ENCODE measurements around the gene HADHB. TPM values are rescaled to one million over a fixed set of nuclear protein-coding genes. Genes with fewer than 3 reads are reported as not detected.

HADHB gene
- total and polyA plus RNA-seq, 2 of the 13 experiments (the other 11 are each of a cell fraction or from before 2014, with no cell fraction given): 112 to 238 TPM

GRCh38 chr2:26313446-26313845 lies 68.7 kb downstream of the HADHB start:
- Histone ChIP-seq H3K4me2 (ENCODE audit: low read depth, low read length) (no peak overlapping the region), H3K36me3 (replicated peaks in 1 of 2; ENCODE audit: control insufficient read depth in 1 of 2, insufficient read depth in 2 of 2, low read length in 2 of 2) (no peaks in the 10 kb centered on the region), H2AFZ (ENCODE audit: low read length) (no peak overlapping the region), H3K27me3 (ENCODE audit: control insufficient read depth in 1 of 2, insufficient read depth in 2 of 2, low read length in 2 of 2) (peaks cover 12 to 79% of the 10 kb centered on the region in 2 experiments; a peak in 4 of 5 replicates), H3K9me3 (ENCODE audit: low read length) (no peaks in the 10 kb centered on the region), H3K4me1 (ENCODE audit: insufficient read depth, low read length) (no peaks in the 10 kb centered on the region), H3K27ac (ENCODE audit: extremely low read length, insufficient read depth, low read length) (no peak overlapping the region), H3K79me2 (ENCODE audit: insufficient read depth, low read length) (no peaks in the 10 kb centered on the region), H3K9ac (ENCODE audit: insufficient read depth, low read depth, low read length) (no peak overlapping the region), H4K20me1 (ENCODE audit: insufficient read depth, low read length) (no peaks in the 10 kb centered on the region), H3K4me3 (replicated peaks in 1 of 3; ENCODE audit: insufficient read depth in 1 of 3, low read depth in 2 of 3, low read length in 3 of 3) (no peak overlapping the region)
- 50% methylated on average over 12 of the region's 12 CpGs for WGBS (ENCODE audit: low lambda C conversion rate)
- BruUV-seq (replicated peaks): no TSS peak
- ChIA-PET CTCF (ENCODE audit: low intra/inter-chr PET ratio, low total read pairs) (no interaction called here), POLR2A (no interaction called here)
- ATAC-seq (no peak), DNase-seq (ENCODE audit: low spot score) (no peak), FAIRE-seq (no peak)
- intact Hi-C loops (cut with micrococcal nuclease; ENCODE audit: unreplicated experiment) (no loop called here), in situ Hi-C loops (cut with HindIII; ENCODE audit: extremely low pct_ligation_motif_present, low pct_unique_long_range_greater_than_20kb) (no loop called here)
- TF ChIP-seq HNF1B (CRISPR knock-in tag; IDR thresholded peaks at IDR 0.05) (no peak), HDAC1 (CRISPR knock-in tag; IDR thresholded peaks at IDR 0.05) (no peak), SIX1 (CRISPR knock-in tag; IDR thresholded peaks at IDR 0.05; ENCODE audit: borderline replicate concordance) (no peak), TRIM22 (IDR thresholded peaks at IDR 0.05) (no peak), TSC22D2 (CRISPR knock-in tag; IDR thresholded peaks at IDR 0.05; ENCODE audit: borderline replicate concordance) (no peak), MED1 (CRISPR knock-in tag; IDR thresholded peaks at IDR 0.05) (no peak), SIN3B (IDR thresholded peaks at IDR 0.05; ENCODE audit: low read length) (no peak), NFATC3 (CRISPR knock-in tag; IDR thresholded peaks at IDR 0.05) (no peak), ZNF460 (CRISPR knock-in tag; IDR thresholded peaks at IDR 0.05; ENCODE audit: borderline replicate concordance) (no peak), HOXA5 (CRISPR knock-in tag; IDR thresholded peaks at IDR 0.05) (no peak), FOSL1 (CRISPR knock-in tag; IDR thresholded peaks at IDR 0.05; ENCODE audit: borderline replicate concordance) (no peak), ZNF569 (CRISPR knock-in tag; IDR thresholded peaks at IDR 0.05; ENCODE audit: borderline replicate concordance) (no peak), CREB1 (IDR thresholded peaks at IDR 0.05) (no peak), CREB1 (CRISPR knock-in tag; IDR thresholded peaks at IDR 0.05) (no peak)
